ENCODE data around the gene EHD2.

EHD2 gene

GRCh38 chr19:47687906-47688305 is 25.3 kb upstream of the EHD2 start:
- TF ChIP-seq, protein P1, sequence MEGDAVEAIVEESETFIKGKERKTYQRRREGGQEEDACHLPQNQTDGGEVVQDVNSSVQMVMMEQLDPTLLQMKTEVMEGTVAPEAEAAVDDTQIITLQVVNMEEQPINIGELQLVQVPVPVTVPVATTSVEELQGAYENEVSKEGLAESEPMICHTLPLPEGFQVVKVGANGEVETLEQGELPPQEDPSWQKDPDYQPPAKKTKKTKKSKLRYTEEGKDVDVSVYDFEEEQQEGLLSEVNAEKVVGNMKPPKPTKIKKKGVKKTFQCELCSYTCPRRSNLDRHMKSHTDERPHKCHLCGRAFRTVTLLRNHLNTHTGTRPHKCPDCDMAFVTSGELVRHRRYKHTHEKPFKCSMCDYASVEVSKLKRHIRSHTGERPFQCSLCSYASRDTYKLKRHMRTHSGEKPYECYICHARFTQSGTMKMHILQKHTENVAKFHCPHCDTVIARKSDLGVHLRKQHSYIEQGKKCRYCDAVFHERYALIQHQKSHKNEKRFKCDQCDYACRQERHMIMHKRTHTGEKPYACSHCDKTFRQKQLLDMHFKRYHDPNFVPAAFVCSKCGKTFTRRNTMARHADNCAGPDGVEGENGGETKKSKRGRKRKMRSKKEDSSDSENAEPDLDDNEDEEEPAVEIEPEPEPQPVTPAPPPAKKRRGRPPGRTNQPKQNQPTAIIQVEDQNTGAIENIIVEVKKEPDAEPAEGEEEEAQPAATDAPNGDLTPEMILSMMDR (IDR thresholded peaks at IDR 0.05; ENCODE audit: low read depth, low read length, missing control alignments), result no peak
- H3K4me3 ChIP-seq (ENCODE audit: low read depth, low read length), result no peak overlapping the region
- in situ Hi-C loops (cut with HindIII; ENCODE audit: low sequenced_read_pairs), result no loop called here
- no peak for DNase-seq (ENCODE audit: low read depth)

DNA sequence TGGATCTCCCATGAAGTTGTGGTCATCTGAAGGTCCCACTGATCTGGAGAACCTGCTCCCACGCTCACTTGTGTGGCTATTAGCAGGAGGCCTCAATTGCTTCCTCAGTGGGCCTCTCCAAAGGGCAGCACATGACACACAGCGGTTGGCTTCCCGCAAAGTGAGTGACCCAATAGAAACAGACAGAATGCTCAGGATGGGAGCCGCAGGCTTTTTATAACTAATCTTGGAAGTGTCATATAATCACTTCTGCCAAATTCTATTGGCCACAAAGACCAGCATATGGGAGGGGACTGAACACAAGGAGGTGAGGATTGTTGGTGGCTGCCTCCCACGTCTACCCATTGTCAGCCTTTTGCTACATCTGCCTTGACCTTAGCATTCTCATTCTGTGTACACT is 22.1 kb upstream of the EHD2 start:
- TF ChIP-seq, protein P1 (IDR thresholded peaks at IDR 0.05; ENCODE audit: low read depth, low read length, missing control alignments), result no peak
- DNase-seq (ENCODE audit: low read depth), result no peak
- no peak overlapping the region for H3K4me3 ChIP-seq (ENCODE audit: low read depth, low read length)
- in situ Hi-C loops (cut with HindIII; ENCODE audit: low sequenced_read_pairs), result no loop called here

DNA sequence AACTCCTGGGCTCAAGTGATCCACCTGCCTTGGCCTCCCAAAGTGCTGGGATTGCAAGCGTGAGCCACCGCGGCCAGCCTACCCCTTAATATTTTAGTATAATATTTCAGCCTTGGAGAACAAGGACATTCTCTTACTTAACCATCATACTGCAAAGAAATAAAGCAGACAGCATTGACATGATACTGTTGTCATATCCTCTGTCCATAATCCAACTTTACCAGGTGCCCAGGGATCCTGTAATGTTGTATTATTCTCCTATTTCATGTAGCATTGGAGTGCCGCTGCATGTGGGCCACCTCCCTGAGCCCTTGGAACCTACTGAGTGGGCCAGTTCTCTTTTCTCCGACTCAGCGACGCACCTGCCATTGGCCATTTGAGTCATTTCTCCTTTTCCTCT is 21.4 kb upstream of the EHD2 start:
- DNase-seq (ENCODE audit: low read depth), result no peak
- in situ Hi-C loops (cut with HindIII; ENCODE audit: low sequenced_read_pairs), result no loop called here
- no peak overlapping the region for H3K4me3 ChIP-seq (ENCODE audit: low read depth, low read length)
- TF ChIP-seq, protein P1 (IDR thresholded peaks at IDR 0.05; ENCODE audit: low read depth, low read length, missing control alignments), result no peak

DNA sequence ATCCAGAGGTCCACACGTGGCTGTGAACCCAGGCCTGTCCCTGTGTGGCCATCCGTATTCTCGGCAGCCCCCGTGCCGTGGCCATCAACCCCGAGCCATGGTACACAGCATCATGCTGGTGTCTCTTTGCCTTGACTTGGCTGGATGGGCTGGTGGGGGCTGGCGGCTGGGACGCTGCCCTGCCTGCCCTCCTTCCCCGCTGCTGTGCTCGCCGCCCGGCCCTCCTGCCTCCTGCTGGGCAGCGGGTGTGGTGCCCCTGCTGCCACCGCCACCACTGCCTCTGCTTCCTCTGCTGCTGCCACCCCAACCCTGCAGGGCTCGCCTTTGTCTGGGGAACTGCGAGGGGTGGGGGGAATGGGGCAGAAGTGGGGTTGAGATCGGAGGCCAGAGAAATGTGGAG is 19.7 kb upstream of the EHD2 start:
- in situ Hi-C loops (cut with HindIII; ENCODE audit: low sequenced_read_pairs), result no loop called here
- H3K4me3 ChIP-seq (ENCODE audit: low read depth, low read length), result no peak overlapping the region
- no peak for DNase-seq (ENCODE audit: low read depth)
- TF ChIP-seq, protein P1 (IDR thresholded peaks at IDR 0.05; ENCODE audit: low read depth, low read length, missing control alignments), result no peak

GRCh38 chr19:47693903-47694302 is 19.3 kb upstream of the EHD2 start:
- in situ Hi-C loops (cut with HindIII; ENCODE audit: low sequenced_read_pairs), result no loop called here
- H3K4me3 ChIP-seq (ENCODE audit: low read depth, low read length), result no peak overlapping the region
- no peak for DNase-seq (ENCODE audit: low read depth)
- TF ChIP-seq, protein P1 (IDR thresholded peaks at IDR 0.05; ENCODE audit: low read depth, low read length, missing control alignments), result no peak

DNA sequence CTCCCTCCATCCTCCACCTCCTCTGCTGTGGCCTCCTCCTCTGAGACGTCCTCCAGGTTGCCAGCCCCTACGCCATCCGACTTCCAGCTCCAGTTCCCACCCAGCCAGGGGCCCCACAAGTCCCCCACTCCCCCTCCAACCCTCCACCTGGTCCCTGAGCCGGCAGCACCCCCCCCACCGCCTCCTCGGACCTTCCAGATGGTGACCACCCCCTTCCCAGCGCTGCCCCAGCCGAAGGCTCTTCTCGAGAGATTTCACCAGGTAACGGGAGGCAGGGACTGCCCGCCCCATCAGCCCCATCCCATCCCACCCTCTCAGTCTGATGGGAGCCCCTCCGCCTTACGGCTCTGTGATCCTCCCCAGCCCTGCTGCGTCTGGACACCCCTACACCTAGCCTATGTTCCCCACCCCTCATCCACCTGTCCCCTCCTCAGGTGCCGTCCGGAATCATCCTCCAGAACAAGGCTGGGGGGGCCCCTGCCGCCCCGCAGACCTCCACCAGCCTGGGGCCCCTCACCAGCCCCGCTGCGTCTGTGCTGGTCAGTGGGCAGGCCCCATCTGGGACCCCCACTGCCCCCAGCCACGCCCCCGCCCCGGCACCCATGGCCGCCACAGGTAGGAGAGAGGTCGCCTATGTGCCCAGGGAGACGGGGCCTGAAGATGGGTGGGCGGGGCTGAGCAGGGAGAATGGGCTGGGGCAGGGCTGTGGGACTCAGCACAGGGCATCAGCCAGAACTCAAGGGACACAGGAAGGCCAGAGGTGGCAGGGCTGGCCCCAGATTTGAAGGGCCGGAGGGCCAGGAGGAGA is 18.6 kb upstream of the EHD2 start:
- no peak overlapping the region for H3K4me3 ChIP-seq (ENCODE audit: low read depth, low read length)
- DNase-seq (ENCODE audit: low read depth), result no peak
- TF ChIP-seq, protein P1 (IDR thresholded peaks at IDR 0.05; ENCODE audit: low read depth, low read length, missing control alignments), result no peak
- in situ Hi-C loops (cut with HindIII; ENCODE audit: low sequenced_read_pairs), result no loop called here

Data from astrocyte of the cerebellum (primary cell).